Activated CD4-positive, CD25-positive, alpha-beta regulatory T cell treated with anti-CD3 and anti-CD28 coated beads, Interleukin-2, amount 50 U/mL, for 16 hours (primary cell): ENCODE results near the gene MGAT1.
A peak's percentile ranks its signal among the peaks of the same experiment; 100 is the strongest.
"Not testable (repeated sequence)": the region's sequence is repeated elsewhere in the genome, so short reads cannot be mapped to it uniquely, and the experiment has no call there.

Experiments
- DNase-seq: peaks from one replicate; pipeline ENCODE4 v3.0.0-alpha.2; 2020; ENCODE audit warnings: low read depth, low spot score

MGAT1 gene

GRCh38 chr5:180806351-180807011, 3.9 kb upstream of the MGAT1 start:
- DNase-seq, result no peak

- DNase-seq, result no peak
Observed at GRCh38 chr5:180804129-180804618, 1.6 kb upstream of the MGAT1 start.

DNA sequence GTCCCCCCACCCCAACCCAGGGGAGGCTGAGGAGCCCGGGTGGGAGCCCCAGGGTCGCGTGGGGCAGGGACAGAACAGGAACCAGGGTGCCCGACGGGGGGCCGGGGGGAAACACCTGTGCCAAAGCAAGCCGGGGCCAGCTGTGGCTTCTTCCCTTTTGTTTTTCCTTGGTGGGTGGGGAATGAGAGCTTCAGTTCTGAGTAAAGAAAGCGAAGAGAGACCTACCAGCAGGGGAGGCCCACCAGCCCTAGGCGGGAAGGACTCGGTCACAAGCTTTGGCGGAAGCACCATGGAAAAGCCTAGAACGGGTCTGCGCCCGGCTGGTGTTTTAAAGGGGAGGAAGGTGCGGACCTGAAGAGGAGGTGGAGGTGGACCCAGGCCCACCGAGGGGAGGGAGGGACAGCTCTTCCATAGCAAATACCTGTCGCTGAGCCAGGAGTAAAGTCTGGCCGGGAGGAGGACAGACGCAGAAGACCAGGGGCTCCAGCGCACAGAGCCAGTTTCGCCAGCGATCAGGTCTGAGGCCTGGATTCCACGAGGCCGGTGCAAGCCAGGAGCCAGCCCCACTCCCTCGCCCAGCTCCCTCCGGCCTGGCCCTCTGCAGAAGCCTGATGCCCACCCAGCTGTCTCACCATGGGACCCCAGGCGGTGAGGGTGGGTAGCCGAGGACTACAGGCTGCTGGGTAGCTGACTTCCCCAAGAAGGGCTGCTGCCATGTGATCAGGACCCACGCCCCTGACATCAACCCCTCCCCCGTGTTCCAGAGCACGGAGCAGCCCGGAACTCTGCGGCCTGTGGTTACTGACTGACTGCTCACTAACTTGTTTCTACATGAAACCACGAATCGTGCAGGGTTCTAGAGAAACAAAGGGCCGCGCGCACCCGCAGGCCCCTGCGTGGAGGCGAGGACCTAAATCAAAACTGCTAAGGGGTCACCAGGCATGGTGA, 849 bp upstream of the MGAT1 start:
- DNase-seq, result peak; percentile 72

GRCh38 chr5:180801596-180802324, 846 bp downstream of the MGAT1 start:
- DNase-seq, result no peak

- no peak for DNase-seq
Observed at GRCh38 chr5:180799902-180800801, 2.5 kb downstream of the MGAT1 start.

GRCh38 chr5:180799194-180799593, 3.4 kb downstream of the MGAT1 start:
- DNase-seq, result no peak

DNA sequence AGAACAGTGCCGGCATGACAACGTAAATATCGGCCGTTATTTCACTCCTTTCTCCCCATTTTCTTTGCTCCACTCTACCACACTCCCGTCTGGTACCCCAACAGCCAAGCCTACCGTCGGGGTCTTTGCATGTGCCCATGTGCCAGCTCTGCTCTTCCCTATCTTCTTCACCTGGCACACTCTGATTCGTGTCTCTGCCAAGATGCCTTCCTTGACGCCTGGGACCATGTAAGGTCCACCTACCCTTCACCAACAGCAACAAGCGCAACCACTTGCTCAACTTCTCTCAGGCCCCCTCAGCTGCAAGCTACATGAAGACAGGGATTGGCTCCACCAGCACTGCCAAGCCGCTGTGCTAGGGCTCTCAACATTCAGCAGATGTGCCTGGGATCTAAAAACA, 4.4 kb downstream of the MGAT1 start:
- DNase-seq, result no peak

DNA sequence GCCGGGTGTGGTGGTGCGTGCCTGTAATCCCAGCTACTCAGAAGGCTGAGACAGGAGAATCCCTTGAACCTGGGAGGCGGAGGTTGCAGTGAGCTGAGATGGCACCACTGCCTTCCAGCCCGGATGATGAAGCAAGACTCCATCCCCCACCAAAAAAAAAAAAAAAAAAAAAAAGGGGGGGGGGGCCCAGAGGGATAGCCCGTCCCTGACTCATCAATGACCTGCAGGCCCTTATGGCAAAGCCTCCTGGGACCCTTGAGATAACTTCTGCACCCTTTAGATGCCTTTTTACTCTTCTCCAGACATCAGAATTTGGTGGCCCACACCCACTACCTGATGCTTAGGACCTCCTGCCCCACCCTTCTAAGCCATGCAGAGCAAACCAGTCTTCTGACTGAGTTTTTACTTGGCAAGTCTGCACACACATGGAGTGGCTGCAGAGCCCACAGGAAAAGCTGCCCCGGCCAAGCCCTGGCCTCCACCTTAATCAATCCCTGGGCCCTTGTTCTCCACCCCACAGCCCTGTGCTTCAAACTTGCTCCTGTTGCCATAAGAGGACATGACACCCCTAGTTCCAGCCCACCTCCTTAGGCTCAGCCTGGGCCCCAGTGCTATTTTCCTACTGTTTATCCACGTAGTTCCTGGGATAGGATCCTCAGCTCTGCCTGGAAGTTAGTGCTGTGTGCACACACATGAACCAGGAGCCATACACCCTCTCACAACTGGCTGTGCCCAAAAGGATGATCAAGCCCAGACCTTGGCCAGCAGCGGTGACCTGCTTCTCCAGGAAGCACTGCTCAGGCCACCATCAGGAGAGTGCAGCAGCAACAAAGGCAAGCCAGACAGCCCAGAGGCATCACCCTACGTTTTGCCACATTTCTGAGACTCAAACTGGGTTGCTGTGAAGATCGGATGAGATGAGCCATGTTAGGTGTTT, 5.1 kb downstream of the MGAT1 start:
- DNase-seq, result no peak

DNA sequence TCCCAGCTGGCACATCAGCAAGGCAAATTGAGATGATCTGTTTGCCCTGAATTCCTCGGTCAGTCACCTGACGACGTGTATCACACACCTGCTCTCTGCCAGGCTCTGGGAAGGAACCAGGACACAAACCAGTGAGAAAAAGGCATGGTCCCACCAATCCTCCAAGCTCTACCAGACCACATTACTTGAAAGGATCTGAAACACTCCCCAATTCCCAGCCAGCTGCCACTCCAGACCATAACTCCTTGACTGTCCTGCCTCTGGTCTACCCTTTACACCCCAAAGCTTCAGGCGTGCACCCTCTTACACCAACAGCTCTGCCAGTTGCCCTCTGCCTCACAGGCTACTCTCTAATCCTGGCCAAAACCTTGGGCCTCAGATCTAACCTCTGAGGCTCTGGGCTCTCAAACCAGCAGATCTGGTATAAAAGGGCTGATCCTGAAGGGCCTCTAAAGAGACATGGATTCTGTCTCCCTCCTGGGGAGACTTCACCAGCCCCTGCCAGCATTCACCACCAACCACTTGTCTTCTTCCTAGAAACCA, 6.8 kb downstream of the MGAT1 start:
- DNase-seq, result no peak

DNA sequence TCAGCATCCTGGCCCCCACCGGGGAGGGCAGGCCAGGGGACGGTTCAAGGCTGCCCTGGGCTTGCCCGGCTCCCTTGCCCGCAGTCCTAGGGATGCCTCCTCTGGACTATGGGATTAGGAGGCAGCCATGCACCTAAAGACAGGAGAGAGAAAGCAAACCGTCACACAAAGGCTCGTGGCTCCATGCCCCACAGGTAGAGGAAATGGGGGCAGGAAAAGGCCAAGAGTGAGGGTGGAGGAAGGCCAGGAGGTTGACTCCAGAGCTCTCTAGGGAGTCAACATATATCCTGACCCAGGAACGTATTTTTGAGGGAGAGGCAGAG, 9.7 kb downstream of the MGAT1 start:
- DNase-seq, result no peak

DNA sequence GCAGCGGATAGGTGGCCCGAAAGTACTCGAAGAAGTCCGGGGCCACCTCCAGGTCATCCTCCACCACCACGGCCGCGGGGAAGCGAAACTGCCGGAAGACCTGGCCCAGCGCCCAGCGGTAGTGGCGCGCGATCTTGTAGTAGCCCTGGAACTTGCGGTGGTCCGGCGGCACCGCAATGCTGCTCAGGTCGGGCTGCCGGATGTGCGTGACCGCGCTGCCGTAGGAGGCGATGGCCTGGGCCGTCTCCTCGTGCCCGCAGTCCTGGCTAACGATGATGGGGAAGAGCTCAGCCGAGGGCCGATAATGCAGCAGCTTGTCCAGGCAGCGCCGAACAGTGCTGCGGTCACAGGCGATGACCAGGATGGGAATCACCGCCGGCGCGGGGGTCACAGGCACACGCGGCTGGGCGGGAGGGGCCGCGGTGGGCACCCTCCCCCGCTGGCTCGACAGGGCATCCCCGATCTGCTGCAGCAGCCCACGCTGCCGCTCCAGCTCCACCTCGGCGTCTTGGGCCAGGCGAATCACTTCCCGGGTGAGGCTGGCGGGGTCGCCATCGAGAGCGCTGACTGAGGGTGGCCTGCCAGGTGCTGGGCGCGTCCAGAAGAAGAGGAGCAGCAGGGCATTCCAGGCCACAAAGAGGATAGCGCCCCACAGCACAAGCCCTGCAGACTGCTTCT, 10.2 kb downstream of the MGAT1 start:
- no peak for DNase-seq

DNA sequence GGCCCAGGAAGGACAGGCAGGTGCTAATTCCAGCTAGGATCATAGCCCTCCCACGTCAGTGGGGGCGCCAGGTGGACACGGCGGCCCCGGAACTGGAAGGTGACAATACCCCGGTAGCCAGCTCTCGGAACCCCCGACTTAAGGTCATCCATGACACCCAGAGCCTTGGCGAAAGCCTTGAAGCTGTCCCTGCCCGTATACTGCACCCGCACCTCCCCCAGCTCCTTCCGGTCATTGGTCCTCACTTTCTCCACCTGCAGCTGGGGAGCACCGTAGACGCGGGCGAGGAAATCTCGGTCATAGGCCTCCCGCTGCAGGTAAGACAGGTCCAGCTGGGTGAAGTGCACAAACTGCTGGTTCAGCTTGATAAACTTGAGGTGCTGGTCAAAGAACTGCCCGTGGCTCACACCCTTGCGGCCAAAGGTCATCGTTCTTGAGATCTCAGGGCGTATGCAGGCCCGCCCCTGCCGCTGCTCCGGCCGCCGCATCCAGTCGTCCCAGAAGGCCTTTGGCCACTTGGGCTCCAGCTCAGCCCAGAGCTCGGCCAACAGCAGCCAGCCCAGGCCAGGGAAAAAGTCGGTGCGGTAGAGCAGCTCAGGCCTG, 10.9 kb downstream of the MGAT1 start:
- no peak for DNase-seq

- DNase-seq, result no peak
Observed at GRCh38 chr5:180790524-180790923, 12.1 kb downstream of the MGAT1 start.

DNA sequence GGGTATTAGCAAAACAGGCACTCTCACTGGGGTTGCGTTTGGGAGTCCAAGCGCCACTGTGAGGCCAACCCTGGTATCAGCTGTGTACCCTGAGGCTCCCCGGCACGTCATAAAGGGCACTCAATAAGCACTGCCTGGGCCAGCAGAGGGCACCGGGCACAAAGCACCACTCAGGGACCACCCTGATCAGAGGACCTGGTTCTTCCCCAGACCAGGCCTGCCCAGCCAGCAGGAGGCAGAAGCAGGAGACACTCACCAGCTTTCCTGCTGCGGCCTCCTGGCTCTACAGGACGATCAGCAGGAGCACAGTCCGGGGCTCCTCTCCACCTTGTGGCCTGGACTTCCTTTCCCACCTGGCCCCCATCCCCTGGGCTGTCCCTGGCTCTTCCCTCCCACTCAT, 12.6 kb downstream of the MGAT1 start:
- no peak for DNase-seq

DNA sequence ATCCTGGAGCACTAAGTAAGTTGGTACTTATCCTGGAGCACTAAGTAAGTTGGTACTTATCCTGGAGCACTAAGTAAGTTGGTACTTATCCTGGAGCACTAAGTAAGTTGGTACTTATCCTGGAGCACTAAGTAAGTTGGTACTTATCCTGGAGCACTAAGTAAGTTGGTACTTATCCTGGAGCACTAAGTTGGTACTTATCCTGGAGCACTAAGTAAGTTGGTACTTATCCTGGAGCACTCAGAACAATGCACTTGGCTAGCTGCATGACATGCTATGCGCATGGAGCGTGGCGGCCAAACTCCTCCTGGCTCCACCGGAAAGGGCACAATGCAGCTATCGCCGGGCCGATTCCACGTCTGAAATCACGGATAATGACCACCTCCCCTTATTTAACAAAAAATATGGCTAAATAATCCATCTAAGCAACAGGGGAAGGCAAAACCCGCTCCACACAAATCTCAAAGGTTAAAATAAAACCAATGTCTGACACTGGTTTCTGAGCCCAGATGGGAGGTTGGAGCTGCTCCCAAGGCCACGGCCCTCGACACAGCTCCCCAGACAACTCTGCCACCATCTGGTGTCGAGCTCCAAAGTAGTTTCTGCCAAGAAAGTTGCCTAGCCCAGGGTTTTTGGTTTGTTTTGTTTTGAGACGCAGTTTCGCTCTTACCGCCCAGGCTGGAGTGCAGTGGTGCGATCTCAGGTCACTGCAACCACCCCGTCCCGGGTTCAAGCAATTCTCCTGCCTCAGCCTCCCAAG, 13.8 kb downstream of the MGAT1 start:
- DNase-seq, result not testable (repeated sequence)

- DNase-seq, result no peak
Observed at GRCh38 chr5:180787711-180788431, 14.7 kb downstream of the MGAT1 start.
